ENCODE data around the gene FHL2. TPM values are rescaled to one million over a fixed set of nuclear protein-coding genes. Genes with fewer than 3 reads are reported as not detected.

FHL2 gene
- total and polyA plus RNA-seq, 2 donors (not counting 3 experiments of a cell fraction or from before 2014, with no cell fraction given), result 197 to 491 TPM

DNA sequence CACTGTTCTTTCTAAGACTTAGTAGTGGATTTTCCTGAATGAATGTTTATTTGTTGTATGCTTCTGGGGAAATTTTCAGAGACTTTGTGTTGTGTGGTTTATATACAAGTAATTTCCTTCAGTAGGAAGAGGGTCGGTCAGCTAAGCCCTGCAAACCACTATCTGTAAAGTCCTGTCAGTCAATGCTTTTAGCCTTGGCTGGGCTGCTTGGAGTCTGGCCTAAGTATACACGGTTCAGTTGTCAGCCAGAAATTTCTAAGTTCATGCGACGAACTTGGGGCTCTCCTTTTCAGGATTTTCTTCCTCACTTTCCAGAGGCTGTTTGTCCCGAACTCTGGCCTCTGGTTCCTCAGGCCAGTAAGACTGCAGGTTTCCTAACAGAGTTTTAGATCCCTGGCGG, 40.3 kb downstream of the FHL2 start:
- ChIA-PET CTCF (interaction anchor here (0.7 to 1.8 kb wide), 2 partner anchors 14 to 42 kb away, joined by 3 to 5 read pairs; no protein-coding TSS in a partner anchor), POLR2A (no interaction called here)
- H3K27me3 ChIP-seq (ENCODE audit: control insufficient read depth in 2 of 2, insufficient read depth in 2 of 2, low read length in 2 of 2), result no peaks in the 10 kb centered on the region
- no peak overlapping the region for H3K4me3 ChIP-seq (replicated peaks in 1 of 3; ENCODE audit: insufficient read depth in 1 of 3, low read depth in 1 of 3, low read length in 3 of 3)
- H3K9me3 ChIP-seq (replicated peaks; ENCODE audit: control insufficient read depth, insufficient read depth, low read length), result no peaks in the 10 kb centered on the region
- H3K27ac ChIP-seq (ENCODE audit: insufficient read depth, low read depth, low read length), result no peak overlapping the region
- no peak overlapping the region for H3K4me2 ChIP-seq (ENCODE audit: insufficient read depth, low read length)
- H3K9me1 ChIP-seq (replicated peaks; ENCODE audit: control insufficient read depth, extremely low read depth, insufficient read depth, low read length), result no peaks in the 10 kb centered on the region
- H3K36me3 ChIP-seq (ENCODE audit: control insufficient read depth in 2 of 2, extremely low read depth in 1 of 2, insufficient read depth in 2 of 2, low read length in 2 of 2), result peaks cover 28 to 40% of the 10 kb centered on the region in 2 experiments
- dilution Hi-C loops (cut with MboI; ENCODE audit: extremely low pct_ligation_motif_present, low sequenced_read_pairs), result no loop called here
- H4K20me1 ChIP-seq (replicated peaks; ENCODE audit: control insufficient read depth, extremely low read depth, insufficient read depth, low read length), result peaks cover 3% of the 10 kb centered on the region
- H2AFZ ChIP-seq (ENCODE audit: low read depth, low read length), result no peak overlapping the region
- no TSS peak for BruUV-seq (replicated peaks)
- H3K4me1 ChIP-seq (ENCODE audit: control insufficient read depth, extremely low read depth, insufficient read depth, low read length), result no peaks in the 10 kb centered on the region
- TF ChIP-seq JUN (IDR thresholded peaks at IDR 0.05; ENCODE audit: borderline replicate concordance, insufficient read depth, insufficient read length, low read depth) (no peak), POLR2AphosphoS5 (IDR thresholded peaks at IDR 0.05; ENCODE audit: insufficient read depth, low read depth, low read length) (no peak), FOS (IDR thresholded peaks at IDR 0.05; ENCODE audit: borderline replicate concordance, insufficient read depth, low read length) (no peak), POLR2A (IDR thresholded peaks at IDR 0.05; ENCODE audit: low read depth, low read length) (peak; percentile 31), MYC (IDR thresholded peaks at IDR 0.05; ENCODE audit: low read depth, low read length) (no peak), EZH2 (IDR thresholded peaks at IDR 0.05; ENCODE audit: borderline replicate concordance, low read depth, low read length, severe bottlenecking) (no peak), GATA2 (IDR thresholded peaks at IDR 0.05; ENCODE audit: insufficient read depth, insufficient read length, low read depth, low read length) (no peak)
- TF ChIP-seq, protein P1, sequence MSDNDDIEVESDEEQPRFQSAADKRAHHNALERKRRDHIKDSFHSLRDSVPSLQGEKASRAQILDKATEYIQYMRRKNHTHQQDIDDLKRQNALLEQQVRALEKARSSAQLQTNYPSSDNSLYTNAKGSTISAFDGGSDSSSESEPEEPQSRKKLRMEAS (IDR thresholded peaks at IDR 0.05; ENCODE audit: insufficient read depth, insufficient read length), result no peak
- DNase-seq (ENCODE audit: low read depth, low spot score) (no peak), FAIRE-seq (no peak)
- intact Hi-C loops (cut with micrococcal nuclease), result no loop called here
- H3K79me2 ChIP-seq (ENCODE audit: control insufficient read depth, insufficient read depth, low read length), result peaks cover 7% of the 10 kb centered on the region
- no peak overlapping the region for H3K9ac ChIP-seq (replicated peaks; ENCODE audit: extremely low read depth, insufficient read depth, low read length)

DNA sequence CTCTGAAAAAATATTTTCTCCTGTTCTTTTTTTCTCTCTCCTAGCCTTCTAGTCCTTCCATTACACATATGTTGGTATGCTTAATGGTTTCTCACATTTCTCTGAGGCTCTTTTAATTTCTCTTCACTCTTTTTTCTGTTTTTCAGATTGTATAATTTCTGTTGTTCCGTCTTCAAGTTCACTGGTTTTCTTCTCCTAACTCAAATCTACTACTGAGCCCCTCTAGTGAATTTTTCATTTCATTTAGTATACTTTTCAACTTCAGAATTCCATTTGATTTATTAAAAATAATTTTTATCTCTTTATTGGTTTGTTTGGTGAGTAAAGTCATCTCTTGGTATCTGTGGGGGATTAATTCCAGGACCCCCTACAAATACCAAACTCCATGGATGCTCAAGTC, 41.7 kb downstream of the FHL2 start:
- no peaks in the 10 kb centered on the region for H3K27me3 ChIP-seq (ENCODE audit: control insufficient read depth in 2 of 2, insufficient read depth in 2 of 2, low read length in 2 of 2)
- H3K4me3 ChIP-seq (replicated peaks in 1 of 3; ENCODE audit: insufficient read depth in 1 of 3, low read depth in 1 of 3, low read length in 3 of 3), result no peak overlapping the region
- H3K4me1 ChIP-seq (ENCODE audit: control insufficient read depth, extremely low read depth, insufficient read depth, low read length), result no peaks in the 10 kb centered on the region
- TF ChIP-seq JUN (IDR thresholded peaks at IDR 0.05; ENCODE audit: borderline replicate concordance, insufficient read depth, insufficient read length, low read depth) (no peak), POLR2A (IDR thresholded peaks at IDR 0.05; ENCODE audit: low read depth, low read length) (no peak), EZH2 (IDR thresholded peaks at IDR 0.05; ENCODE audit: borderline replicate concordance, low read depth, low read length, severe bottlenecking) (no peak)
- TF ChIP-seq, protein P1 (IDR thresholded peaks at IDR 0.05; ENCODE audit: insufficient read depth, insufficient read length), result no peak
- TF ChIP-seq, protein P2, sequence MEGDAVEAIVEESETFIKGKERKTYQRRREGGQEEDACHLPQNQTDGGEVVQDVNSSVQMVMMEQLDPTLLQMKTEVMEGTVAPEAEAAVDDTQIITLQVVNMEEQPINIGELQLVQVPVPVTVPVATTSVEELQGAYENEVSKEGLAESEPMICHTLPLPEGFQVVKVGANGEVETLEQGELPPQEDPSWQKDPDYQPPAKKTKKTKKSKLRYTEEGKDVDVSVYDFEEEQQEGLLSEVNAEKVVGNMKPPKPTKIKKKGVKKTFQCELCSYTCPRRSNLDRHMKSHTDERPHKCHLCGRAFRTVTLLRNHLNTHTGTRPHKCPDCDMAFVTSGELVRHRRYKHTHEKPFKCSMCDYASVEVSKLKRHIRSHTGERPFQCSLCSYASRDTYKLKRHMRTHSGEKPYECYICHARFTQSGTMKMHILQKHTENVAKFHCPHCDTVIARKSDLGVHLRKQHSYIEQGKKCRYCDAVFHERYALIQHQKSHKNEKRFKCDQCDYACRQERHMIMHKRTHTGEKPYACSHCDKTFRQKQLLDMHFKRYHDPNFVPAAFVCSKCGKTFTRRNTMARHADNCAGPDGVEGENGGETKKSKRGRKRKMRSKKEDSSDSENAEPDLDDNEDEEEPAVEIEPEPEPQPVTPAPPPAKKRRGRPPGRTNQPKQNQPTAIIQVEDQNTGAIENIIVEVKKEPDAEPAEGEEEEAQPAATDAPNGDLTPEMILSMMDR (IDR thresholded peaks at IDR 0.05; ENCODE audit: extremely low read depth in 1 of 2, insufficient read depth in 1 of 2, low read depth in 1 of 2, low read length in 2 of 2), result no peak
- no peaks in the 10 kb centered on the region for H3K9me1 ChIP-seq (replicated peaks; ENCODE audit: control insufficient read depth, extremely low read depth, insufficient read depth, low read length)
- POLR2A ChIA-PET, result no interaction called here
- no peaks in the 10 kb centered on the region for H3K9me3 ChIP-seq (replicated peaks; ENCODE audit: control insufficient read depth, insufficient read depth, low read length)
- no peak overlapping the region for H3K27ac ChIP-seq (ENCODE audit: insufficient read depth, low read depth, low read length)
- H4K20me1 ChIP-seq (replicated peaks; ENCODE audit: control insufficient read depth, extremely low read depth, insufficient read depth, low read length), result peaks cover 3% of the 10 kb centered on the region
- CTCF ChIA-PET, result interaction anchor here (0.8 to 2.0 kb wide), 4 partner anchors 10 to 164 kb away, joined by 3 to 8 read pairs (median 4); no protein-coding TSS in a partner anchor
- DNase-seq (ENCODE audit: low read depth, low spot score) (no peak), FAIRE-seq (no peak)
- H3K4me2 ChIP-seq (ENCODE audit: insufficient read depth, low read length), result no peak overlapping the region
- H2AFZ ChIP-seq (ENCODE audit: low read depth, low read length), result no peak overlapping the region
- BruUV-seq (replicated peaks), result no TSS peak
- no peak overlapping the region for H3K9ac ChIP-seq (replicated peaks; ENCODE audit: extremely low read depth, insufficient read depth, low read length)
- dilution Hi-C loops (cut with MboI; ENCODE audit: extremely low pct_ligation_motif_present, low sequenced_read_pairs), result no loop called here
- H3K36me3 ChIP-seq (ENCODE audit: control insufficient read depth in 2 of 2, extremely low read depth in 1 of 2, insufficient read depth in 2 of 2, low read length in 2 of 2), result peaks cover 14 to 25% of the 10 kb centered on the region in 2 experiments
- no peaks in the 10 kb centered on the region for H3K79me2 ChIP-seq (ENCODE audit: control insufficient read depth, insufficient read depth, low read length)
- intact Hi-C loops (cut with micrococcal nuclease), result no loop called here

All from endothelial cell of umbilical vein (primary cell).